ENCODE results near the gene TMPRSS15. TPM values are rescaled to one million over a fixed set of nuclear protein-coding genes. Genes with fewer than 3 reads are reported as not detected.

The TMPRSS15 gene
- total RNA-seq, 1 experiment from 2014 or later: not detected

GRCh38 chr21:18267496-18267895 is 136.1 kb downstream of the TMPRSS15 start (continued):
- TF ChIP-seq, protein P1, sequence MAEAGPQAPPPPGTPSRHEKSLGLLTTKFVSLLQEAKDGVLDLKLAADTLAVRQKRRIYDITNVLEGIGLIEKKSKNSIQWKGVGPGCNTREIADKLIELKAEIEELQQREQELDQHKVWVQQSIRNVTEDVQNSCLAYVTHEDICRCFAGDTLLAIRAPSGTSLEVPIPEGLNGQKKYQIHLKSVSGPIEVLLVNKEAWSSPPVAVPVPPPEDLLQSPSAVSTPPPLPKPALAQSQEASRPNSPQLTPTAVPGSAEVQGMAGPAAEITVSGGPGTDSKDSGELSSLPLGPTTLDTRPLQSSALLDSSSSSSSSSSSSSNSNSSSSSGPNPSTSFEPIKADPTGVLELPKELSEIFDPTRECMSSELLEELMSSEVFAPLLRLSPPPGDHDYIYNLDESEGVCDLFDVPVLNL (CRISPR knock-in tag; IDR thresholded peaks at IDR 0.05; ENCODE audit: borderline replicate concordance, low read depth): no peak
- TF ChIP-seq OVOL2 (CRISPR knock-in tag; IDR thresholded peaks at IDR 0.05; ENCODE audit: borderline replicate concordance) (no peak), ZNF423 (CRISPR knock-in tag; IDR thresholded peaks at IDR 0.05) (no peak), CREB1 (CRISPR knock-in tag; IDR thresholded peaks at IDR 0.05) (no peak), ZNF416 (CRISPR knock-in tag; IDR thresholded peaks at IDR 0.05) (no peak), ZNF396 (CRISPR knock-in tag; IDR thresholded peaks at IDR 0.05; ENCODE audit: borderline replicate concordance) (no peak), ZBTB21 (CRISPR knock-in tag; IDR thresholded peaks at IDR 0.05; ENCODE audit: borderline replicate concordance) (no peak), NFATC4 (CRISPR knock-in tag; IDR thresholded peaks at IDR 0.05) (no peak)

DNA sequence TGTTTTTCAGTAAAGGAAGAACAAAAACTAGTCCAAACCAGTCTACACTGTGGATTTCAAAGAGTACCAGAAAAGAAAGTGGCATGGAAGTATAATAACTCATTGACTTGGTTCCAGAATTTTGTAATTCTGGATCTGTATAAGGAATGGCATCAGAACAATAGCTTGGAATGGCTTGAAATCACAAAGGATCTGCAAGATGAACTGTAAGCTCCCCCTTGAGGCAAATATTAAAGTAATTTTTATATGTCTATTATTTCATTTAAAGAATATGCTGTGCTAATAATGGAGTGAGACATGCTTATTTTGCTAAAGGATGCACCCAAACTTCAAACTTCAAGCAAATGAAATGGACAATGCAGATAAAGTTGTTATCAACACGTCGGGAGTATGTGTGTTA is 137.6 kb downstream of the TMPRSS15 start:
- CTCF ChIA-PET: no interaction called here
- H3K27me3 Mint-ChIP-seq (ENCODE audit: low read depth): no peaks in the 10 kb centered on the region
- DNase-seq (ENCODE audit: low spot score) (no peak), ATAC-seq (no peak)
- no peaks in the 10 kb centered on the region for H3K4me1 Mint-ChIP-seq
- peaks cover 9% of the 10 kb centered on the region for H3K36me3 Mint-ChIP-seq
- no peak for TF ChIP-seq RELA (CRISPR knock-in tag; IDR thresholded peaks at IDR 0.05; ENCODE audit: borderline replicate concordance)
- TF ChIP-seq CBFB (CRISPR knock-in tag; IDR thresholded peaks at IDR 0.05; ENCODE audit: low read depth): no peak
- TF ChIP-seq ZNF423 (CRISPR knock-in tag; IDR thresholded peaks at IDR 0.05): no peak
- TF ChIP-seq, protein P1 (CRISPR knock-in tag; IDR thresholded peaks at IDR 0.05; ENCODE audit: borderline replicate concordance, low read depth): no peak
- no peak for TF ChIP-seq USF1 (CRISPR knock-in tag; IDR thresholded peaks at IDR 0.05)
- no peak for TF ChIP-seq NR2C2 (CRISPR knock-in tag; IDR thresholded peaks at IDR 0.05)
- no peak for TF ChIP-seq TCF7 (CRISPR knock-in tag; IDR thresholded peaks at IDR 0.05; ENCODE audit: low read depth)
- no peak for TF ChIP-seq ZSCAN18 (CRISPR knock-in tag; IDR thresholded peaks at IDR 0.05)
- TF ChIP-seq ZNF219 (CRISPR knock-in tag; IDR thresholded peaks at IDR 0.05; ENCODE audit: borderline replicate concordance): no peak
- TF ChIP-seq SMAD3 (CRISPR knock-in tag; IDR thresholded peaks at IDR 0.05; ENCODE audit: borderline replicate concordance): no peak
- no peak for TF ChIP-seq ZBTB21 (CRISPR knock-in tag; IDR thresholded peaks at IDR 0.05; ENCODE audit: borderline replicate concordance)
- no peak for TF ChIP-seq CREB1 (CRISPR knock-in tag; IDR thresholded peaks at IDR 0.05)
- no peak for TF ChIP-seq HMGA2 (CRISPR knock-in tag; IDR thresholded peaks at IDR 0.05)
- no peak for TF ChIP-seq ZNF138 (CRISPR knock-in tag; conservative IDR thresholded peaks at IDR 0.05)
- TF ChIP-seq JAZF1 (CRISPR knock-in tag; IDR thresholded peaks at IDR 0.05): no peak
- no peak for TF ChIP-seq FOXP4 (CRISPR knock-in tag; IDR thresholded peaks at IDR 0.05)
- TF ChIP-seq PRRX2 (CRISPR knock-in tag; IDR thresholded peaks at IDR 0.05): no peak
- TF ChIP-seq, protein P2, sequence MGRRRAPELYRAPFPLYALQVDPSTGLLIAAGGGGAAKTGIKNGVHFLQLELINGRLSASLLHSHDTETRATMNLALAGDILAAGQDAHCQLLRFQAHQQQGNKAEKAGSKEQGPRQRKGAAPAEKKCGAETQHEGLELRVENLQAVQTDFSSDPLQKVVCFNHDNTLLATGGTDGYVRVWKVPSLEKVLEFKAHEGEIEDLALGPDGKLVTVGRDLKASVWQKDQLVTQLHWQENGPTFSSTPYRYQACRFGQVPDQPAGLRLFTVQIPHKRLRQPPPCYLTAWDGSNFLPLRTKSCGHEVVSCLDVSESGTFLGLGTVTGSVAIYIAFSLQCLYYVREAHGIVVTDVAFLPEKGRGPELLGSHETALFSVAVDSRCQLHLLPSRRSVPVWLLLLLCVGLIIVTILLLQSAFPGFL (CRISPR knock-in tag; IDR thresholded peaks at IDR 0.05; ENCODE audit: borderline replicate concordance): no peak
- TF ChIP-seq KAT7 (CRISPR knock-in tag; IDR thresholded peaks at IDR 0.05; ENCODE audit: borderline replicate concordance): no peak
- TF ChIP-seq GTF2I (CRISPR knock-in tag; conservative IDR thresholded peaks at IDR 0.05): no peak
- peaks cover 23% of the 10 kb centered on the region for H3K9me3 Mint-ChIP-seq
- no peak overlapping the region for H3K27ac Mint-ChIP-seq
- POLR2A ChIA-PET: no interaction called here
- no peak overlapping the region for H3K4me3 Mint-ChIP-seq

Measured in WTC11 (cell line).